Measurements from ENCODE around the gene DDX23.

DNA sequence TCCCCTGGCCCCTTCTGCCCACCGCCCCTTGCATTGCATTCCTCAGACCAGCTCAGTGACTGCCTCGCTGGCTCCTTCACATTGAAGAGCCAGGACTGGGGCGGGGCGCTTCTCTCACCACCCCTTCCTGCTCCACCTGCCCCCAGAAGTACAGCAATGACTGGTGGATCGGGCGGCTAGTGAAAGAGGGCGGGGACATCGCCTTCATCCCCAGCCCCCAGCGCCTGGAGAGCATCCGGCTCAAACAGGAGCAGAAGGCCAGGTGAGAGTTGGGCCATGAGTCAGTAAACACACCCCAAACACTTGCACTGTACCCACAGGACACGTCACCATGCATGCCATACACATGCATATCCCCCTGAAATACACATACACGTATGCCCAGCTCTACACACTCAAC, 27.9 kb downstream of the DDX23 start:
- TF ChIP-seq, protein P1, sequence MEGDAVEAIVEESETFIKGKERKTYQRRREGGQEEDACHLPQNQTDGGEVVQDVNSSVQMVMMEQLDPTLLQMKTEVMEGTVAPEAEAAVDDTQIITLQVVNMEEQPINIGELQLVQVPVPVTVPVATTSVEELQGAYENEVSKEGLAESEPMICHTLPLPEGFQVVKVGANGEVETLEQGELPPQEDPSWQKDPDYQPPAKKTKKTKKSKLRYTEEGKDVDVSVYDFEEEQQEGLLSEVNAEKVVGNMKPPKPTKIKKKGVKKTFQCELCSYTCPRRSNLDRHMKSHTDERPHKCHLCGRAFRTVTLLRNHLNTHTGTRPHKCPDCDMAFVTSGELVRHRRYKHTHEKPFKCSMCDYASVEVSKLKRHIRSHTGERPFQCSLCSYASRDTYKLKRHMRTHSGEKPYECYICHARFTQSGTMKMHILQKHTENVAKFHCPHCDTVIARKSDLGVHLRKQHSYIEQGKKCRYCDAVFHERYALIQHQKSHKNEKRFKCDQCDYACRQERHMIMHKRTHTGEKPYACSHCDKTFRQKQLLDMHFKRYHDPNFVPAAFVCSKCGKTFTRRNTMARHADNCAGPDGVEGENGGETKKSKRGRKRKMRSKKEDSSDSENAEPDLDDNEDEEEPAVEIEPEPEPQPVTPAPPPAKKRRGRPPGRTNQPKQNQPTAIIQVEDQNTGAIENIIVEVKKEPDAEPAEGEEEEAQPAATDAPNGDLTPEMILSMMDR (IDR thresholded peaks at IDR 0.05): no peak
- TF ChIP-seq POLR2A (IDR thresholded peaks at IDR 0.05): no peak

Data from heart left ventricle (tissue), 13 donors.